ENCODE data around the gene TCEA2.
A peak's percentile ranks its signal among the peaks of the same experiment; 100 is the strongest.

The TCEA2 gene

DNA sequence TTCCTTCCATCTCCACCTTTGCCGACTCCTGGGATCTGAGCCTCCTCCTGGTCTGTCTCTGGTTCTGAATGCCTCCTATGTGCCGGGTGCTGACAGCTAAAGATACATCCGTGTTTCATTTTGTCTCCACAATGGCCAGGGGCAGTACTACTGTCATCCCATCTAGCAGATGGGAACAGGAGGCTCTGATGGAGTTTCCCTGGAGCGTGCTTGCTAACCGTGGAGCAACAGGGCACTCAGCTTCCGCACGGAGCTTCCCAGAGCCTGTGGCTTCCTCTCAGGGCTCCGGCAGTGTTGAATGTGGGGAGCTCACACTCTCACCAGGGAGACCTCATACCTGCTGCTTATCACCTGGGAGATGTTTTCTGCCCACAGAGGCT lies 56.3 kb downstream of the TCEA2 start:
- no peaks in the 10 kb centered on the region for H3K36me3 ChIP-seq (ENCODE audit: control insufficient read depth in 1 of 2, insufficient read depth in 2 of 2, low read length in 2 of 2)

DNA sequence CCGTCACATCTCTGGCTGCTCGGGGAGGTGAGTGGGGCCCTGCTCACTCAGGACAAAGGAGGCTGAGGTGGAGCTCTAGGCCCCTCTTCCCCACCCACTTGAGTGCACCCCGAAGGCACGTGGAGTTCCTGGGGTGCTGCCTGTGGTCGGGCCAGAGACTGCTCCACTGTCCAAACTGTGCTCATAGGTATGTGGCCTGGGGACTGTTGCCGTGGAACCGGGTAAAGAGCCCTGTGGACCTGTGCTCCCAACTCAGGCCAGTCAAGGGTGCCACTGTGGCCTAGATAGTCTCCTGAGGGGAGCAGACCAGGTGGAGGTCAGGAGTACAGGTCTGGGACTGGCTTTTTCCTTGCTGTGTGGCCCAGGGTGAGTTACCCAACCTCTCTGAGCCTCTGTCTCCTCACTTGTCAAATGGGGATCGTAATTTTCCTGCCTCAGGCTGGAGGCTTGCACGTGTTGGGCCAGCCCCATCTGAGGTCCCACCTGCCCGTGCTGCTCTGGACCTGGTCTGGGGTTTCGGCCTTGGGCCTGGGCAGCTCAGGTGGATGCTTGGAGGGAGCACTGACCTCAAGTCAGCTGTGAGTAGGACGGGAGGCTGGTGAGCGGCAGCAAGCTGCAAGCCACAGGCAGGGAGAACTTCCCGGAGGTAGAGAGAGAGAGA lies 56.8 kb downstream of the TCEA2 start:
- peaks cover 3 to 7% of the 10 kb centered on the region in 2 donors for H3K4me1 ChIP-seq (ENCODE audit: control insufficient read depth in 1 of 2, insufficient read depth in 2 of 2, low read length in 2 of 2)
- H3K27ac ChIP-seq (ENCODE audit: low read depth, low read length) = no peak overlapping the region
- H3K27me3 ChIP-seq (ENCODE audit: control insufficient read depth in 1 of 2, insufficient read depth in 2 of 2, low read length in 2 of 2) = peaks cover 0 to 12% of the 10 kb centered on the region in 2 donors
- H3K36me3 ChIP-seq (ENCODE audit: control insufficient read depth in 1 of 2, insufficient read depth in 2 of 2, low read length in 2 of 2) = no peaks in the 10 kb centered on the region
- H3K9me3 ChIP-seq (ENCODE audit: control insufficient read depth in 1 of 2, low read length in 2 of 2) = no peaks in the 10 kb centered on the region
- peak overlapping the region; percentile 44 to 53 for H3K4me3 ChIP-seq (ENCODE audit: low read depth in 1 of 2, low read length in 2 of 2)
- H3K9ac ChIP-seq (ENCODE audit: low read depth in 1 of 2, low read length in 2 of 2) = no peak overlapping the region

More for the DNA sequence above, 56.3 kb downstream of the TCEA2 start:
- Histone ChIP-seq H3K27ac (ENCODE audit: low read depth, low read length) (no peak overlapping the region), H3K9me3 (ENCODE audit: control insufficient read depth in 1 of 2, low read length in 2 of 2) (no peaks in the 10 kb centered on the region), H3K4me1 (ENCODE audit: control insufficient read depth in 1 of 2, insufficient read depth in 2 of 2, low read length in 2 of 2) (peaks cover 3 to 7% of the 10 kb centered on the region in 2 donors), H3K27me3 (ENCODE audit: control insufficient read depth in 1 of 2, insufficient read depth in 2 of 2, low read length in 2 of 2) (peaks cover 0 to 12% of the 10 kb centered on the region in 2 donors), H3K9ac (ENCODE audit: low read depth in 1 of 2, low read length in 2 of 2) (no peak overlapping the region), H3K4me3 (ENCODE audit: low read depth in 1 of 2, low read length in 2 of 2) (no peak overlapping the region)

DNA sequence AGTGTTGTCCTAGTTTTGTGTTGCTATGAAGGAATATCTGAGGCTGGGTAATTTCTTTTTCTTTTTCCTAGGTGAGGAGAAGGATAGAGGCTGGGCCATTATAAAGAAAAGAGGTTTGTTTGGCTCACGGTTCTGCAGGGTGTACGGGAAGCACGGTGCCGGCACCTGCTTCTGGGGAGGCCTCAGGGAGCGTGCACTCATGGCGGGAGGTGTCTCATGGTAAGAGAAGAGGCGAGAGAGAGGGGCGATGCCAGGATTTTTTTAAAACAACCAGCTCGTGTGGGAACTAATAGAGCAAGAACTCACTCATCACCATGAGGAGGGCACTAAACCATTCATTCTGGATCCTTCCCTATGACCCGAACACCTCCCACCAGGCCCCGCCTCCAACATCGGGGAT lies 58.6 kb downstream of the TCEA2 start:
- H3K36me3 ChIP-seq (ENCODE audit: control insufficient read depth in 1 of 2, insufficient read depth in 2 of 2, low read length in 2 of 2) = no peaks in the 10 kb centered on the region
- no peak overlapping the region for H3K4me3 ChIP-seq (ENCODE audit: low read depth in 1 of 2, low read length in 2 of 2)
- no peak overlapping the region for H3K27ac ChIP-seq (ENCODE audit: low read depth, low read length)
- peaks cover 0 to 12% of the 10 kb centered on the region in 2 donors for H3K27me3 ChIP-seq (ENCODE audit: control insufficient read depth in 1 of 2, insufficient read depth in 2 of 2, low read length in 2 of 2)
- no peaks in the 10 kb centered on the region for H3K9me3 ChIP-seq (ENCODE audit: control insufficient read depth in 1 of 2, low read length in 2 of 2)
- H3K9ac ChIP-seq (ENCODE audit: low read depth in 1 of 2, low read length in 2 of 2) = no peak overlapping the region
- H3K4me1 ChIP-seq (ENCODE audit: control insufficient read depth in 1 of 2, insufficient read depth in 2 of 2, low read length in 2 of 2) = peaks cover 3 to 7% of the 10 kb centered on the region in 2 donors

All from duodenal mucosa (tissue), 2 donors.